ENCODE data around the gene GAB2. TPM values are rescaled to one million over a fixed set of nuclear protein-coding genes. Genes with fewer than 3 reads are reported as not detected.
"Not testable (repeated sequence)": the region's sequence is repeated elsewhere in the genome, so short reads cannot be mapped to it uniquely, and the experiment has no call there.

Gene GAB2
- total RNA-seq, 1 donor from 2014 or later: 23.1 TPM

GRCh38 chr11:78244546-78245255 lies 172.9 kb downstream of the GAB2 start:
- DNase-seq: no peak

GRCh38 chr11:78244080-78244479 lies 173.5 kb downstream of the GAB2 start:
- no peak for DNase-seq

- no peak for DNase-seq
These were observed 176.1 kb downstream of the GAB2 start for GRCh38 chr11:78241475-78241874.

GRCh38 chr11:78239781-78240180 lies 177.8 kb downstream of the GAB2 start:
- no peak for DNase-seq

- no peak for DNase-seq
These were observed 180.2 kb downstream of the GAB2 start for GRCh38 chr11:78237293-78238046.

- DNase-seq: no peak
These were observed 183.6 kb downstream of the GAB2 start for GRCh38 chr11:78234006-78234405.

GRCh38 chr11:78233046-78233445 lies 184.6 kb downstream of the GAB2 start:
- DNase-seq: not testable (repeated sequence)

GRCh38 chr11:78231962-78232501 lies 185.6 kb downstream of the GAB2 start:
- no peak for DNase-seq

GRCh38 chr11:78230161-78230877 lies 187.3 kb downstream of the GAB2 start:
- no peak for DNase-seq

GRCh38 chr11:78229106-78229505 lies 188.5 kb downstream of the GAB2 start:
- DNase-seq: no peak

GRCh38 chr11:78228467-78228866 lies 189.2 kb downstream of the GAB2 start:
- DNase-seq: no peak

GRCh38 chr11:78227921-78228320 lies 189.7 kb downstream of the GAB2 start:
- DNase-seq: no peak

- DNase-seq: no peak
These were observed 190.6 kb downstream of the GAB2 start for GRCh38 chr11:78226684-78227680.

GRCh38 chr11:78224906-78225420 lies 192.7 kb downstream of the GAB2 start:
- no peak for DNase-seq

- no peak for DNase-seq
These were observed 193.1 kb downstream of the GAB2 start for GRCh38 chr11:78224506-78224905.

- DNase-seq: no peak
These were observed 194.2 kb downstream of the GAB2 start for GRCh38 chr11:78223320-78223954.

- DNase-seq: not testable (repeated sequence)
These were observed 194.9 kb downstream of the GAB2 start for GRCh38 chr11:78222726-78223125.

GRCh38 chr11:78221396-78222315 lies 196.0 kb downstream of the GAB2 start:
- no peak for DNase-seq

Data from occipital lobe (tissue), 2 donors.